GM12891 (cell line): Measurements from ENCODE around the gene GYS1.

Source experiments
- POLR2A ChIP-seq: IDR thresholded peaks from 2 replicates; pipeline ENCODE4 v1.6.1; 2011; ENCODE audit warnings: low read depth, low read length, control low read depth
- POLR2AphosphoS5 ChIP-seq: IDR thresholded peaks from 2 replicates; pipeline ENCODE4 v1.6.1; 2011; ENCODE audit warnings: low read depth, low read length, control low read depth
- POU2F2 ChIP-seq: IDR thresholded peaks from 2 replicates; pipeline ENCODE4 v1.6.1; 2011; ENCODE audit warnings: low read depth, mild to moderate bottlenecking, control low read depth, low read length, moderate library complexity
- SPI1 ChIP-seq: IDR thresholded peaks from 2 replicates; pipeline ENCODE4 v1.6.1; 2011; ENCODE audit warnings: low read depth, low read length, control low read depth
- TAF1 ChIP-seq: IDR thresholded peaks from 2 replicates; pipeline ENCODE4 v1.6.1; 2011; ENCODE audit warnings: low read depth, low read length, control low read depth

GRCh38 chr19:48965040-48965805, 27.9 kb downstream of the GYS1 start, which contains the start of gene FTL:
- TF ChIP-seq POLR2A: peak; percentile 99
- peak; percentile 99 for TF ChIP-seq POLR2AphosphoS5
- peak; percentile 96 for TF ChIP-seq TAF1
- no peak for TF ChIP-seq SPI1
- TF ChIP-seq POU2F2: peak; percentile 90
